Liver (tissue), 3 donors: ENCODE results near the gene RGS3.

Experiments used
- RAD21 ChIP-seq, 2 donors: IDR thresholded peaks; 2 replicates each; pipeline ENCODE4 v1.6.1; 2016; ENCODE audit warnings: antibody characterized with exemption in 2 of 2, mild to moderate bottlenecking in 2 of 2
- REST ChIP-seq: IDR thresholded peaks from 2 replicates; pipeline ENCODE4 v1.6.1; 2016; ENCODE audit warnings: antibody characterized with exemption, mild to moderate bottlenecking
- TAF1 ChIP-seq: conservative IDR thresholded peaks from 2 replicates; pipeline ENCODE4 v1.6.1; 2016; ENCODE audit warnings: antibody characterized with exemption, mild to moderate bottlenecking
- YY1 ChIP-seq: IDR thresholded peaks from 2 replicates; pipeline ENCODE4 v1.6.1; 2016; ENCODE audit warnings: antibody characterized with exemption, mild to moderate bottlenecking
- TF ChIP-seq, protein P1 (sequence below): fragments of 150-350 bp; IDR thresholded peaks from 2 replicates; pipeline ENCODE4 v1.5.1; 2017; ENCODE audit warnings: improper control_type of control experiment, low read depth, low read length; ENCODE audit not compliant: missing input control
- donor health status: healthy.
- donor health status: healthy.

DNA sequence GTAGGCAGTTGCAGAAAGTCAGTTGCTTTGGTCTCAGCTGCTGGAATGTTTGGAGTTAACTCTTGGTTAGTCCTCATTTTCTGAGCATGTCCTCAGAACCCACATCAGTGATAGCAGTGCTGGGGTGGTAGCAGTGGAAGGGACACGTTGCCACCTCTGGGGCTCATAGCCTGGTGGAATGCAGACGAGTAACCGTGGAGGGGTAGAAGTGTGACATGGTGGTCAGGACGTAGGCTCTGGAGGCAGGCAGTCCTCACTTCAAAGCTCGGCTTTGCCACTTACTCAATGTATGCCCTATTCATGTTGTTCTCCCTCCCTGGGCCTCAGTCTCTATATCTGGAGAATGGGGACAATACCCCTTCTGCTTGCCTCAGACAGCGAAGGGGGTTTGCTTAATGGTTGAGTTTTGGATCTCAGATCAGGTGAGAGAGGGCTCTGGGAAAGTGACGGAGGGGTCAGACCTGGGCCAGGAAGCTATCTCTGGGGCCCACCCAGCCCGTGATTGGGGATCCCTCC is 62.8 kb downstream of the RGS3 start:
- no peak for TF ChIP-seq REST
- TF ChIP-seq, protein P1, sequence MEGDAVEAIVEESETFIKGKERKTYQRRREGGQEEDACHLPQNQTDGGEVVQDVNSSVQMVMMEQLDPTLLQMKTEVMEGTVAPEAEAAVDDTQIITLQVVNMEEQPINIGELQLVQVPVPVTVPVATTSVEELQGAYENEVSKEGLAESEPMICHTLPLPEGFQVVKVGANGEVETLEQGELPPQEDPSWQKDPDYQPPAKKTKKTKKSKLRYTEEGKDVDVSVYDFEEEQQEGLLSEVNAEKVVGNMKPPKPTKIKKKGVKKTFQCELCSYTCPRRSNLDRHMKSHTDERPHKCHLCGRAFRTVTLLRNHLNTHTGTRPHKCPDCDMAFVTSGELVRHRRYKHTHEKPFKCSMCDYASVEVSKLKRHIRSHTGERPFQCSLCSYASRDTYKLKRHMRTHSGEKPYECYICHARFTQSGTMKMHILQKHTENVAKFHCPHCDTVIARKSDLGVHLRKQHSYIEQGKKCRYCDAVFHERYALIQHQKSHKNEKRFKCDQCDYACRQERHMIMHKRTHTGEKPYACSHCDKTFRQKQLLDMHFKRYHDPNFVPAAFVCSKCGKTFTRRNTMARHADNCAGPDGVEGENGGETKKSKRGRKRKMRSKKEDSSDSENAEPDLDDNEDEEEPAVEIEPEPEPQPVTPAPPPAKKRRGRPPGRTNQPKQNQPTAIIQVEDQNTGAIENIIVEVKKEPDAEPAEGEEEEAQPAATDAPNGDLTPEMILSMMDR = no peak
- no peak for TF ChIP-seq TAF1
- no peak for TF ChIP-seq YY1
- no peak for TF ChIP-seq RAD21 (IDR thresholded peaks at IDR 0.05)
